ENCODE results near the gene LGMN. TPM values are rescaled to one million over a fixed set of nuclear protein-coding genes. Genes with fewer than 3 reads are reported as not detected.
"Not testable (repeated sequence)": the region's sequence is repeated elsewhere in the genome, so short reads cannot be mapped to it uniquely, and the experiment has no call there.

Gene LGMN
- total RNA-seq, 2 donors from 2014 or later: 83.6 to 167 TPM

- Histone ChIP-seq H3K4me1 (ENCODE audit: control insufficient read depth in 1 of 2, low read depth in 2 of 2) (peaks cover 0 to 12% of the 10 kb centered on the region in 2 donors), H3K27ac (no peak overlapping the region), H3K36me3 (no peaks in the 10 kb centered on the region), H3K4me3 (no peak overlapping the region), H3K9me3 (no peaks in the 10 kb centered on the region), H3K27me3 (replicated peaks; ENCODE audit: insufficient read depth) (no peaks in the 10 kb centered on the region)
- no peak for TF ChIP-seq CTCF (IDR thresholded peaks at IDR 0.05)
- no peak for DNase-seq (ENCODE audit: low spot score)
- ATAC-seq (ENCODE audit: insufficient number of reproducible peaks, low FRiP score, low read depth): no peak
Observed at GRCh38 chr14:92781350-92781749, 32.9 kb upstream of the LGMN start.

DNA sequence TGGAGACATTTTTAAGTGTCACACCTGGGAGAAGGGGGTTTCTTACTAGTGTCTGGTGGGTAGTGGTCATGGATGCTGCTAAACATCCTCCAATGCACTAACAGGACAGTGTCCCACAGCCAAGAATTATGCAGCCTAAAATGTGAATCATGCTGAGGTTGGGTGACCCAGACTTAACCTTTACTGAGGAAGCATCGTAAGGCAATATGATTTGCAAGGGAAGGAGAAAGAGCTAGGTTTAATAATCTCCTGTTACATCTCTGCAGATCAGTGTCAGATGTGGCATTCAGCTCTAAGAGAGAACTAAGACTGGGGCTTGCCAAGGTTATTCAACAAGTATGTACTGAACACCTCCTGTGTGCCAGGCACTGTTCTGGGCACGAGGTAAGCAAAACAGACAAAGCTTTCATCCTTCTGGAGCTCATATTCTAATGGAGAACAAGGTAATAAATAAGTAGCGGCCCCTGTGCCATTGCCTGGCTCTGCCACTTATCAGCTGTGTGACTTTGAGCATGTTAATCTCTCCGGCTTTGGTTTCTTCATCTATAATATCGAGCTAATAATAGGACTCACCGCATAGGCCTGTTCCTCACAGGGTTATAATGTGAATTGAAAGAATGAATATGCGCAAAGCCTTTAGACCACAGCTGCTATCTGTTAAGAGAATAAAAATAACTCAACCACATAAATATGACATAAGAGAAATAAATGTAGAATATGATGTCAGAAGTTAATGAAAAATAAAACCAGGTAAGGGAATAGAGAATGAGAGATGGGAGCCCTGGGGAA lies 32.2 kb upstream of the LGMN start:
- H3K4me1 ChIP-seq (ENCODE audit: control insufficient read depth in 1 of 2, low read depth in 2 of 2): peaks cover 0 to 5% of the 10 kb centered on the region in 2 donors
- no peak for TF ChIP-seq CTCF (IDR thresholded peaks at IDR 0.05)
- H3K27ac ChIP-seq: no peak overlapping the region
- H3K4me3 ChIP-seq: no peak overlapping the region
- no peaks in the 10 kb centered on the region for H3K36me3 ChIP-seq
- no peaks in the 10 kb centered on the region for H3K27me3 ChIP-seq (replicated peaks; ENCODE audit: insufficient read depth)
- DNase-seq (ENCODE audit: low spot score) (no peak), ATAC-seq (ENCODE audit: insufficient number of reproducible peaks, low FRiP score, low read depth) (no peak)
- no peaks in the 10 kb centered on the region for H3K9me3 ChIP-seq

- DNase-seq (ENCODE audit: low spot score); H3K36me3 ChIP-seq; H3K27me3 ChIP-seq (replicated peaks; ENCODE audit: insufficient read depth); H3K9me3 ChIP-seq; H3K4me3 ChIP-seq; ATAC-seq (ENCODE audit: insufficient number of reproducible peaks, low FRiP score, low read depth); H3K4me1 ChIP-seq (ENCODE audit: control insufficient read depth in 1 of 2, low read depth in 2 of 2); H3K27ac ChIP-seq: not testable (repeated sequence)
Observed at GRCh38 chr14:92778868-92779565, 30.6 kb upstream of the LGMN start.

DNA sequence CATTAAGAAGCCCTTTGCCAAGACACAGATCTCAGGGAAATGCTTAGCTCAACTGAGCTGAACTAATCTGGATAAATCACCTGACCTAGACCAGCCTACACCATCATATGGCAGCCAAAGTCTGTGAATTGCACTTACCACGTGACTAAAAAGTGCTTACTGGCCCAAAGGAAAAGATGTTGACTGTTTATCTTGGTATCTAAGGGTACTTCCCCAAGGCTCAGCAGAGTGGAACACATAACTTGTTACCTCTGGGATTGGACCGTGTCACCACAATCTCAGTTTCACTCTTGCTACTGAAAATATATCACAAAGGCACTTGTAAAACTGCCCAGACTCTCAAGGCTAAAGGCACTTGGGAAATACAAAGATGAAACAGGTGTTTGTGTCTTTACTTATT lies 26.9 kb upstream of the LGMN start:
- H3K4me1 ChIP-seq (ENCODE audit: control insufficient read depth in 1 of 2, low read depth in 2 of 2); H3K27me3 ChIP-seq (replicated peaks; ENCODE audit: insufficient read depth); H3K27ac ChIP-seq; H3K4me3 ChIP-seq; DNase-seq (ENCODE audit: low spot score); H3K36me3 ChIP-seq; H3K9me3 ChIP-seq; ATAC-seq (ENCODE audit: insufficient number of reproducible peaks, low FRiP score, low read depth): not testable (repeated sequence)

GRCh38 chr14:92774572-92774971 lies 26.1 kb upstream of the LGMN start:
- no peak overlapping the region for H3K27ac ChIP-seq
- no peaks in the 10 kb centered on the region for H3K9me3 ChIP-seq
- no peak overlapping the region for H3K4me3 ChIP-seq
- ATAC-seq (ENCODE audit: insufficient number of reproducible peaks, low FRiP score, low read depth) (no peak), DNase-seq (ENCODE audit: low spot score) (no peak)
- no peak for TF ChIP-seq CTCF (IDR thresholded peaks at IDR 0.05)
- H3K27me3 ChIP-seq (replicated peaks; ENCODE audit: insufficient read depth): no peaks in the 10 kb centered on the region
- H3K36me3 ChIP-seq: no peaks in the 10 kb centered on the region
- no peaks in the 10 kb centered on the region for H3K4me1 ChIP-seq (ENCODE audit: control insufficient read depth in 1 of 2, low read depth in 2 of 2)

DNA sequence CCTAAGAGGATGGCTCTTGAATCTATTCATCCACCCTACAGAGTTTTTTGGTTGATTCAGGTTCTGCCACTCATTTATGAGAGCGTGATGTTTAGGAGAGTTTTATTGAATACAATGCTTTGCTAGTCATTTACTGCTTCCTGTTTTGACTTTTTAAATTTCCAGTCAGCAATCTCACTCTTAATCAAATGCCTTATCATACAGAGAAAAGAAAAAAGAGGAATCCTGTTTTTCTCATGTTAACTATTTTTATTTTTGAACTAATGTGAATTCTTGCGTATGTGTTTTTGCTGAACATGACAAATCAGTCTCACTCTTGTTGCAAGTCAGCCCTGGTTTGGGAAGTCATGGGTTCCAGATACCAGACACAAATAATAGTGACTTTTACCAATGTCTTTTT lies 22.1 kb upstream of the LGMN start:
- ATAC-seq (ENCODE audit: insufficient number of reproducible peaks, low FRiP score, low read depth): no peak
- no peak for DNase-seq (ENCODE audit: low spot score)
- H3K27ac ChIP-seq: no peak overlapping the region
- H3K27me3 ChIP-seq (replicated peaks; ENCODE audit: insufficient read depth): no peaks in the 10 kb centered on the region
- no peaks in the 10 kb centered on the region for H3K4me1 ChIP-seq (ENCODE audit: control insufficient read depth in 1 of 2, low read depth in 2 of 2)
- H3K4me3 ChIP-seq: no peak overlapping the region
- H3K36me3 ChIP-seq: no peaks in the 10 kb centered on the region
- H3K9me3 ChIP-seq: no peaks in the 10 kb centered on the region
- TF ChIP-seq CTCF (IDR thresholded peaks at IDR 0.05): no peak

Measured in thoracic aorta (tissue), 2 donors.